SK-N-SH (cell line): Measurements from ENCODE around the gene INKA1. TPM values are rescaled to one million over a fixed set of nuclear protein-coding genes. Genes with fewer than 3 reads are reported as not detected.

Experiments used
- CTCF ChIA-PET: fragments of 300-600, 350-600 bp; formaldehyde crosslinking; extraction: SDS; loops from one replicate; lab custom pipeline; 2021; lab: Yijun Ruan, JAX
- POLR2A ChIA-PET: fragments of 350-600 bp; sonication (Branson Sonifier 250); formaldehyde crosslinking; extraction: SDS; loops from one replicate; lab custom pipeline; 2020; ENCODE audit warnings: antibody characterized with exemption, inconsistent platforms; lab: Yijun Ruan, JAX
- DNase-seq: peaks from one replicate; pipeline ENCODE4 v3.0.0; 2012
- H2AFZ ChIP-seq: fragments of 200-600 bp; sonication (generic); 2 replicates; pipeline ENCODE4 v1.8.1; 2016; ENCODE audit warnings: antibody characterized with exemption, mild to moderate bottlenecking, low read depth
- H3F3A ChIP-seq: fragments of 200-600 bp; sonication (generic); replicated peaks from 2 replicates; pipeline ENCODE3; 2016; ENCODE audit warnings: antibody characterized with exemption, mild to moderate bottlenecking; ENCODE audit not compliant: insufficient read depth
- H3K27ac ChIP-seq, 2 experiments: fragments of 200-500 bp in 1 of 2; fragments of 200-600 bp in 1 of 2; sonication (Bioruptor generic) in 1 of 2; sonication (generic), shearing (Covaris generic) in 1 of 2; 2 replicates each; pipeline versions ENCODE4 v1.5.1 to v1.6.1; 2014 to 2016; ENCODE audit warnings: low read depth in 2 of 2, inconsistent platforms in 1 of 2, low read length in 1 of 2, mild to moderate bottlenecking in 1 of 2, mixed read lengths in 1 of 2
- H3K27me3 ChIP-seq: fragments of 200-600 bp; sonication (generic), shearing (Covaris generic); 2 replicates; pipeline ENCODE4 v1.6.1; 2016; ENCODE audit warnings: mixed run types; ENCODE audit not compliant: insufficient read depth
- H3K36me3 ChIP-seq, 2 experiments: fragments of 200-500 bp in 1 of 2; fragments of 200-600 bp in 1 of 2; sonication (Bioruptor generic) in 1 of 2; sonication (generic) in 1 of 2; replicated peaks in 1 of 2; 2 replicates each; pipeline versions ENCODE3 to v1.5.1; 2014 to 2016; ENCODE audit warnings: low read length in 1 of 2, mild to moderate bottlenecking in 1 of 2; ENCODE audit not compliant: insufficient read depth in 2 of 2, control insufficient read depth in 1 of 2
- H3K4me1 ChIP-seq, 2 experiments: fragments of 200-500 bp in 1 of 2; fragments of 200-600 bp in 1 of 2; sonication (Bioruptor generic) in 1 of 2; sonication (generic), shearing (Covaris generic) in 1 of 2; 2 replicates each; pipeline versions ENCODE4 v1.5.1 to v1.6.1; 2014 to 2016; ENCODE audit warnings: low read depth in 1 of 2, low read length in 1 of 2, mixed run types in 1 of 2; ENCODE audit not compliant: insufficient read depth in 2 of 2, control insufficient read depth in 1 of 2
- H3K4me2 ChIP-seq: fragments of 200-600 bp; sonication (generic), shearing (Covaris generic); 2 replicates; pipeline ENCODE4 v1.6.1; 2017; ENCODE audit warnings: mixed run types
- H3K4me3 ChIP-seq, 2 experiments: fragments of 200-500 bp in 1 of 2; fragments of 200-600 bp in 1 of 2; sonication (Bioruptor generic) in 1 of 2; sonication (generic), shearing (Covaris generic) in 1 of 2; 2 replicates each; pipeline versions ENCODE4 v1.5.1 to v1.8.1; 2014 to 2016; ENCODE audit warnings: low read depth in 2 of 2, inconsistent platforms in 1 of 2, low read length in 1 of 2, mild to moderate bottlenecking in 1 of 2, mixed read lengths in 1 of 2, moderate library complexity in 1 of 2
- H3K79me2 ChIP-seq: fragments of 200-600 bp; sonication (generic); 2 replicates; pipeline ENCODE4 v1.8.1; 2017; ENCODE audit warnings: mild to moderate bottlenecking; ENCODE audit not compliant: insufficient read depth
- H3K9ac ChIP-seq: fragments of 200-600 bp; sonication (generic); 2 replicates; pipeline ENCODE4 v1.6.1; 2017; ENCODE audit warnings: mixed run types
- H3K9me2 ChIP-seq: fragments of 200-600 bp; sonication (generic); 2 replicates; pipeline ENCODE4 v1.6.1; 2017; ENCODE audit warnings: mixed run types
- H3K9me3 ChIP-seq: fragments of 200-600 bp; sonication (generic); 2 replicates; pipeline ENCODE4 v1.6.1; 2017; ENCODE audit warnings: mixed run types, mild to moderate bottlenecking, moderate library complexity
- H4K20me1 ChIP-seq: fragments of 200-600 bp; sonication (generic); 2 replicates; pipeline ENCODE4 v1.6.1; 2017; ENCODE audit warnings: mild to moderate bottlenecking, mixed run types; ENCODE audit not compliant: insufficient read depth
- ELF1 ChIP-seq: IDR thresholded peaks from 2 replicates; pipeline ENCODE4 v1.4.0; 2012
- EZH2phosphoT487 ChIP-seq: fragments of 200-600 bp; sonication (generic); IDR thresholded peaks from 2 replicates; pipeline ENCODE4 v1.6.1; 2017; ENCODE audit warnings: low read depth, mixed run types, mild to moderate bottlenecking, antibody characterized with exemption, moderate library complexity, borderline replicate concordance
- FOSL2 ChIP-seq: IDR thresholded peaks from 2 replicates; pipeline ENCODE4 v1.4.0; 2012; ENCODE audit warnings: low read depth, mild to moderate bottlenecking, moderate library complexity, borderline replicate concordance
- GABPA ChIP-seq: IDR thresholded peaks from 2 replicates; pipeline ENCODE4 v1.4.0; 2012; ENCODE audit warnings: low read depth, mild to moderate bottlenecking
- GATA2 ChIP-seq: sonication (generic); formaldehyde crosslinking; IDR thresholded peaks from 2 replicates; pipeline ENCODE4 v1.5.0; 2020; ENCODE audit warnings: mild to moderate bottlenecking, missing genetic modification reagents
- JUND ChIP-seq: IDR thresholded peaks from 2 replicates; pipeline ENCODE4 v1.4.0; 2012
- MAX ChIP-seq: IDR thresholded peaks from 2 replicates; pipeline ENCODE4 v1.4.0; 2012; ENCODE audit warnings: low read depth
- NFIC ChIP-seq: IDR thresholded peaks from 2 replicates; pipeline ENCODE4 v1.4.0; 2012; ENCODE audit warnings: borderline replicate concordance
- PBX3 ChIP-seq: IDR thresholded peaks from 2 replicates; pipeline ENCODE4; 2012
- RAD21 ChIP-seq: IDR thresholded peaks from 2 replicates; pipeline ENCODE4 v1.6.1; 2012; ENCODE audit warnings: mild to moderate bottlenecking, low read length
- RFX5 ChIP-seq: IDR thresholded peaks from 2 replicates; pipeline ENCODE4 v1.6.1; 2012; ENCODE audit warnings: mild to moderate bottlenecking, improper control_type of control experiment, low read length
- SIN3A ChIP-seq: IDR thresholded peaks from 2 replicates; pipeline ENCODE4 v1.6.1; 2012; ENCODE audit warnings: low read depth, mild to moderate bottlenecking, low read length, moderate library complexity, borderline replicate concordance
- SMC3 ChIP-seq: IDR thresholded peaks from 2 replicates; pipeline ENCODE4 v1.6.1; 2012; ENCODE audit warnings: low read depth, low read length, improper control_type of control experiment
- TEAD4 ChIP-seq: IDR thresholded peaks from 2 replicates; pipeline ENCODE4 v1.4.0; 2012; ENCODE audit warnings: mild to moderate bottlenecking, borderline replicate concordance; ENCODE audit not compliant: insufficient read depth
- USF2 ChIP-seq: fragments of 150-350 bp; IDR thresholded peaks from 2 replicates; pipeline ENCODE4 v1.6.1; 2017; ENCODE audit warnings: antibody characterized with exemption, low read length, low read depth, borderline replicate concordance
- WGBS: methylation state at CpG from one replicate; pipeline ENCODE4 v1.1.6; 2017; ENCODE audit warnings: low lambda C conversion rate; 5-methylcytosine and 5-hydroxymethylcytosine counted together
- polyA plus RNA-seq, 3 experiments: library from polyadenylated mRNA; depleted of rRNA; stranded (reverse); fragments of >200 nt; gene quantifications; 2 replicates each; pipeline ENCODE4 v1.2.3, GENCODE V29; 2012
- TF ChIP-seq, protein P1 (sequence below): fragments of 200-600 bp; sonication (generic); IDR thresholded peaks from 2 replicates; pipeline ENCODE4 v1.6.1; 2017; ENCODE audit warnings: antibody characterized with exemption, mild to moderate bottlenecking, moderate library complexity

INKA1 gene
- polyA plus RNA-seq, 1 of the 3 experiments (the other 2 are of a cell fraction), result 3.4 TPM

DNA sequence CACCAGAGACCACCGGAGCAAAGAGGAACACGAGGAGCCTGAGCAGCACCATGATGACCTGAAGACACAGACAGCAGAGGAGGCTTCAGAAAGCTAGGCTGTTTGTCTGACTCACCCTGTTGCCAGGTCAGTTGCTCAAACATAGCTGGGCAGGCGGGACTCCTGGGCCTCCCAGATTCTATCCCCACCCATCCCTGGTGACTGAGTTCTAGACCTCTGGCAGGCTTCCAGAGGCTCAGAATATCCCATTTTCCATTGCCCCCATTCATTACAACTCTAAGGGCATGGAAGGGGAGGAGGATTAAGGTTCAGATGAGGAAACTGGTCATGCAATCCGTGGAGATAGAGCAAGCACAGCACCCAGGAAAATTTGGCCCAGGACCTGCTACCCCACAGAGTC is 3.3 kb upstream of the INKA1 start, which contains the start of gene CDHR4 (continued):
- TF ChIP-seq USF2 (no peak), GABPA (no peak)

DNA sequence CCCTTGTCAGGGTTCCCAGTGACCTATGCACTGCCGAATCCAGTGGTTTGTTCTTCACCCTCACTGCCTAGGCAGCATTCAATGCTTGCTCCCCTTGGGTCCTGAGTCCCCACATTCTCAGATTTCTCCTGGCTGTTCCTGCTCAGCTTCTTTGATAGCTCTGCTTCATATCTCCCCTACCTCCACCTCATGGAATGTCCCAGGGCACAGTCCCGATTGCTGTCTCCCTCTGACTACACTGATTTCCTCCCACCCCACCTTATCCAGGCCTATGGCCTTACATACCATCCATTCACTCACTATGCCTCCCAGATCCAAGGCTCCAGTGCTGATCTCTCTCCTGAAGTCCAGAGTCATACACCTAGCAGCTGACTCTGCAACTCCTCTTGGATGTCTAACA is 1.9 kb upstream of the INKA1 start:
- Histone ChIP-seq H3K27me3 (no peaks in the 10 kb centered on the region), H3K36me3 (no peaks in the 10 kb centered on the region), H3F3A (no peaks in the 10 kb centered on the region), H3K4me3 (no peak overlapping the region), H2AFZ (no peak overlapping the region), H3K79me2 (no peaks in the 10 kb centered on the region), H3K4me2 (no peak overlapping the region), H3K4me1 (peaks cover 11 to 26% of the 10 kb centered on the region in 2 experiments), H3K9me2 (no peaks in the 10 kb centered on the region), H3K27ac (no peak overlapping the region), H3K9me3 (no peaks in the 10 kb centered on the region), H3K9ac (no peak overlapping the region), H4K20me1 (no peaks in the 10 kb centered on the region)
- TF ChIP-seq PBX3 (no peak), NFIC (no peak), ELF1 (no peak), TEAD4 (no peak), GABPA (no peak), GATA2 (CRISPR knock-in tag) (no peak), RFX5 (no peak), USF2 (no peak), JUND (no peak), SMC3 (no peak), FOSL2 (no peak), EZH2phosphoT487 (no peak), MAX (no peak), SIN3A (no peak), RAD21 (no peak)
- TF ChIP-seq, protein P1, sequence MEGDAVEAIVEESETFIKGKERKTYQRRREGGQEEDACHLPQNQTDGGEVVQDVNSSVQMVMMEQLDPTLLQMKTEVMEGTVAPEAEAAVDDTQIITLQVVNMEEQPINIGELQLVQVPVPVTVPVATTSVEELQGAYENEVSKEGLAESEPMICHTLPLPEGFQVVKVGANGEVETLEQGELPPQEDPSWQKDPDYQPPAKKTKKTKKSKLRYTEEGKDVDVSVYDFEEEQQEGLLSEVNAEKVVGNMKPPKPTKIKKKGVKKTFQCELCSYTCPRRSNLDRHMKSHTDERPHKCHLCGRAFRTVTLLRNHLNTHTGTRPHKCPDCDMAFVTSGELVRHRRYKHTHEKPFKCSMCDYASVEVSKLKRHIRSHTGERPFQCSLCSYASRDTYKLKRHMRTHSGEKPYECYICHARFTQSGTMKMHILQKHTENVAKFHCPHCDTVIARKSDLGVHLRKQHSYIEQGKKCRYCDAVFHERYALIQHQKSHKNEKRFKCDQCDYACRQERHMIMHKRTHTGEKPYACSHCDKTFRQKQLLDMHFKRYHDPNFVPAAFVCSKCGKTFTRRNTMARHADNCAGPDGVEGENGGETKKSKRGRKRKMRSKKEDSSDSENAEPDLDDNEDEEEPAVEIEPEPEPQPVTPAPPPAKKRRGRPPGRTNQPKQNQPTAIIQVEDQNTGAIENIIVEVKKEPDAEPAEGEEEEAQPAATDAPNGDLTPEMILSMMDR, result no peak
- ChIA-PET POLR2A (no interaction called here), CTCF (interaction anchor here (2.2 to 17.6 kb wide), 6 partner anchors 14 to 139 kb away, joined by 7 to 386 read pairs (median 19); partner anchors contain the start of genes IP6K1 and RBM6)
- 89% methylated on average over 2 of the region's 2 CpGs for WGBS
- DNase-seq, result no peak
